T-helper 1 cell treated with Interleukin-12 subunit alpha and Interleukin-12 subunit beta and Interleukin-4 antibody, amounts not matched to agents 30 μg/mL and 1 μg/mL, for 36 hours (primary cell): ENCODE results near the gene TPST1.
A peak's percentile ranks its signal among the peaks of the same experiment; 100 is the strongest.

Experiments used
- H3K27ac Mint-ChIP-seq: one replicate; pipeline ENCODE4 v1.8.0; 2021; ENCODE audit warnings: mild to moderate bottlenecking, mixed read lengths
- H3K27me3 Mint-ChIP-seq: one replicate; pipeline ENCODE4 v1.8.0; 2021; ENCODE audit warnings: low read depth, mixed read lengths
- H3K36me3 Mint-ChIP-seq: one replicate; pipeline ENCODE4 v1.8.0; 2021; ENCODE audit warnings: low read depth, mixed read lengths
- H3K4me1 Mint-ChIP-seq: one replicate; pipeline ENCODE4 v1.8.0; 2021; ENCODE audit warnings: low read depth, mixed read lengths
- H3K4me3 Mint-ChIP-seq: one replicate; pipeline ENCODE4 v1.8.0; 2021; ENCODE audit warnings: mild to moderate bottlenecking, moderate library complexity, mixed read lengths
- H3K9me3 Mint-ChIP-seq: one replicate; pipeline ENCODE4 v1.8.0; 2021; ENCODE audit warnings: mixed read lengths

The TPST1 gene

GRCh38 chr7:66181329-66181728, 23.8 kb upstream of the TPST1 start:
- Mint-ChIP-seq H3K4me1 (no peaks in the 10 kb centered on the region), H3K9me3 (peaks cover 4% of the 10 kb centered on the region), H3K27ac (no peak overlapping the region), H3K36me3 (no peaks in the 10 kb centered on the region), H3K27me3 (no peaks in the 10 kb centered on the region), H3K4me3 (no peak overlapping the region)

- Mint-ChIP-seq H3K36me3 (no peaks in the 10 kb centered on the region), H3K27me3 (no peaks in the 10 kb centered on the region), H3K4me3 (no peak overlapping the region), H3K27ac (no peak overlapping the region), H3K9me3 (peaks cover 4% of the 10 kb centered on the region), H3K4me1 (no peaks in the 10 kb centered on the region)
Observed at GRCh38 chr7:66181845-66182244, 23.3 kb upstream of the TPST1 start.

- no peak overlapping the region for H3K4me3 Mint-ChIP-seq
Observed at GRCh38 chr7:66182920-66183319, 22.2 kb upstream of the TPST1 start.

GRCh38 chr7:66183700-66184099, 21.4 kb upstream of the TPST1 start:
- Mint-ChIP-seq H3K27me3 (no peaks in the 10 kb centered on the region), H3K9me3 (peaks cover 4% of the 10 kb centered on the region), H3K27ac (no peak overlapping the region), H3K4me1 (no peaks in the 10 kb centered on the region), H3K4me3 (no peak overlapping the region), H3K36me3 (no peaks in the 10 kb centered on the region)

More at GRCh38 chr7:66182920-66183319, 22.2 kb upstream of the TPST1 start:
- Mint-ChIP-seq H3K27me3 (no peaks in the 10 kb centered on the region), H3K36me3 (no peaks in the 10 kb centered on the region), H3K9me3 (peaks cover 4% of the 10 kb centered on the region), H3K27ac (no peak overlapping the region), H3K4me1 (no peaks in the 10 kb centered on the region)

GRCh38 chr7:66185680-66186187, 19.4 kb upstream of the TPST1 start:
- Mint-ChIP-seq H3K36me3 (no peaks in the 10 kb centered on the region), H3K4me1 (peaks cover 2% of the 10 kb centered on the region), H3K27me3 (peaks cover 3% of the 10 kb centered on the region), H3K9me3 (peaks cover 4% of the 10 kb centered on the region), H3K4me3 (no peak overlapping the region), H3K27ac (no peak overlapping the region)

- Mint-ChIP-seq H3K27ac (no peak overlapping the region), H3K27me3 (peaks cover 3% of the 10 kb centered on the region), H3K36me3 (no peaks in the 10 kb centered on the region), H3K9me3 (peaks cover 4% of the 10 kb centered on the region), H3K4me1 (peaks cover 2% of the 10 kb centered on the region), H3K4me3 (no peak overlapping the region)
Observed at GRCh38 chr7:66186991-66187390, 18.1 kb upstream of the TPST1 start.

- Mint-ChIP-seq H3K27me3 (peaks cover 3% of the 10 kb centered on the region), H3K36me3 (no peaks in the 10 kb centered on the region), H3K9me3 (peaks cover 4% of the 10 kb centered on the region), H3K27ac (no peak overlapping the region), H3K4me3 (no peak overlapping the region), H3K4me1 (peaks cover 2% of the 10 kb centered on the region)
Observed at GRCh38 chr7:66187905-66188304, 17.2 kb upstream of the TPST1 start.

GRCh38 chr7:66188645-66189044, 16.5 kb upstream of the TPST1 start:
- Mint-ChIP-seq H3K4me1 (peaks cover 2% of the 10 kb centered on the region), H3K27me3 (peaks cover 3% of the 10 kb centered on the region), H3K36me3 (no peaks in the 10 kb centered on the region), H3K27ac (no peak overlapping the region), H3K9me3 (peaks cover 4% of the 10 kb centered on the region), H3K4me3 (no peak overlapping the region)

- Mint-ChIP-seq H3K4me1 (peaks cover 2% of the 10 kb centered on the region), H3K4me3 (no peak overlapping the region), H3K27me3 (peaks cover 3% of the 10 kb centered on the region), H3K36me3 (no peaks in the 10 kb centered on the region), H3K27ac (no peak overlapping the region), H3K9me3 (peaks cover 4% of the 10 kb centered on the region)
Observed at GRCh38 chr7:66189695-66190503, 15.2 kb upstream of the TPST1 start.

GRCh38 chr7:66190504-66190857, 14.7 kb upstream of the TPST1 start:
- Mint-ChIP-seq H3K4me3 (no peak overlapping the region), H3K27me3 (peaks cover 3% of the 10 kb centered on the region), H3K9me3 (peaks cover 4% of the 10 kb centered on the region), H3K4me1 (peaks cover 2% of the 10 kb centered on the region), H3K27ac (no peak overlapping the region), H3K36me3 (no peaks in the 10 kb centered on the region)

GRCh38 chr7:66193146-66193725, 11.9 kb upstream of the TPST1 start:
- Mint-ChIP-seq H3K4me1 (peaks cover 2% of the 10 kb centered on the region), H3K9me3 (no peaks in the 10 kb centered on the region), H3K36me3 (no peaks in the 10 kb centered on the region), H3K4me3 (no peak overlapping the region), H3K27ac (no peak overlapping the region), H3K27me3 (peaks cover 3% of the 10 kb centered on the region)

- H3K36me3 Mint-ChIP-seq, result no peaks in the 10 kb centered on the region
- H3K27me3 Mint-ChIP-seq, result peaks cover 6% of the 10 kb centered on the region
- no peaks in the 10 kb centered on the region for H3K9me3 Mint-ChIP-seq
- peaks cover 6% of the 10 kb centered on the region for H3K4me1 Mint-ChIP-seq
- H3K4me3 Mint-ChIP-seq, result no peak overlapping the region
- no peak overlapping the region for H3K27ac Mint-ChIP-seq
Observed at GRCh38 chr7:66198469-66198868, 6.7 kb upstream of the TPST1 start.

GRCh38 chr7:66198956-66199355, 6.2 kb upstream of the TPST1 start:
- H3K27ac Mint-ChIP-seq, result no peak overlapping the region
- peaks cover 6% of the 10 kb centered on the region for H3K27me3 Mint-ChIP-seq
- no peaks in the 10 kb centered on the region for H3K9me3 Mint-ChIP-seq
- no peaks in the 10 kb centered on the region for H3K36me3 Mint-ChIP-seq
- H3K4me3 Mint-ChIP-seq, result no peak overlapping the region
- H3K4me1 Mint-ChIP-seq, result peaks cover 6% of the 10 kb centered on the region

- H3K4me3 Mint-ChIP-seq, result no peak overlapping the region
- peaks cover 19% of the 10 kb centered on the region for H3K4me1 Mint-ChIP-seq
- no peaks in the 10 kb centered on the region for H3K9me3 Mint-ChIP-seq
- peaks cover 3% of the 10 kb centered on the region for H3K36me3 Mint-ChIP-seq
- peaks cover 22% of the 10 kb centered on the region for H3K27me3 Mint-ChIP-seq
- H3K27ac Mint-ChIP-seq, result no peak overlapping the region
Observed at GRCh38 chr7:66202441-66202840, 2.7 kb upstream of the TPST1 start.

- H3K9me3 Mint-ChIP-seq, result no peaks in the 10 kb centered on the region
- peak overlapping the region; percentile 41 for H3K27ac Mint-ChIP-seq
- peaks cover 3% of the 10 kb centered on the region for H3K36me3 Mint-ChIP-seq
- peaks cover 24% of the 10 kb centered on the region for H3K4me1 Mint-ChIP-seq
- peak overlapping the region; percentile 87 for H3K4me3 Mint-ChIP-seq
- peaks cover 31% of the 10 kb centered on the region for H3K27me3 Mint-ChIP-seq
Observed at GRCh38 chr7:66205741-66206090, 582 bp downstream of the TPST1 start.
